ENCODE data around the gene SH3RF2.
"Not testable (repeated sequence)": the region's sequence is repeated elsewhere in the genome, so short reads cannot be mapped to it uniquely, and the experiment has no call there.

SH3RF2 gene, protein sequence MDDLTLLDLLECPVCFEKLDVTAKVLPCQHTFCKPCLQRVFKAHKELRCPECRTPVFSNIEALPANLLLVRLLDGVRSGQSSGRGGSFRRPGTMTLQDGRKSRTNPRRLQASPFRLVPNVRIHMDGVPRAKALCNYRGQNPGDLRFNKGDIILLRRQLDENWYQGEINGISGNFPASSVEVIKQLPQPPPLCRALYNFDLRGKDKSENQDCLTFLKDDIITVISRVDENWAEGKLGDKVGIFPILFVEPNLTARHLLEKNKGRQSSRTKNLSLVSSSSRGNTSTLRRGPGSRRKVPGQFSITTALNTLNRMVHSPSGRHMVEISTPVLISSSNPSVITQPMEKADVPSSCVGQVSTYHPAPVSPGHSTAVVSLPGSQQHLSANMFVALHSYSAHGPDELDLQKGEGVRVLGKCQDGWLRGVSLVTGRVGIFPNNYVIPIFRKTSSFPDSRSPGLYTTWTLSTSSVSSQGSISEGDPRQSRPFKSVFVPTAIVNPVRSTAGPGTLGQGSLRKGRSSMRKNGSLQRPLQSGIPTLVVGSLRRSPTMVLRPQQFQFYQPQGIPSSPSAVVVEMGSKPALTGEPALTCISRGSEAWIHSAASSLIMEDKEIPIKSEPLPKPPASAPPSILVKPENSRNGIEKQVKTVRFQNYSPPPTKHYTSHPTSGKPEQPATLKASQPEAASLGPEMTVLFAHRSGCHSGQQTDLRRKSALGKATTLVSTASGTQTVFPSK

DNA sequence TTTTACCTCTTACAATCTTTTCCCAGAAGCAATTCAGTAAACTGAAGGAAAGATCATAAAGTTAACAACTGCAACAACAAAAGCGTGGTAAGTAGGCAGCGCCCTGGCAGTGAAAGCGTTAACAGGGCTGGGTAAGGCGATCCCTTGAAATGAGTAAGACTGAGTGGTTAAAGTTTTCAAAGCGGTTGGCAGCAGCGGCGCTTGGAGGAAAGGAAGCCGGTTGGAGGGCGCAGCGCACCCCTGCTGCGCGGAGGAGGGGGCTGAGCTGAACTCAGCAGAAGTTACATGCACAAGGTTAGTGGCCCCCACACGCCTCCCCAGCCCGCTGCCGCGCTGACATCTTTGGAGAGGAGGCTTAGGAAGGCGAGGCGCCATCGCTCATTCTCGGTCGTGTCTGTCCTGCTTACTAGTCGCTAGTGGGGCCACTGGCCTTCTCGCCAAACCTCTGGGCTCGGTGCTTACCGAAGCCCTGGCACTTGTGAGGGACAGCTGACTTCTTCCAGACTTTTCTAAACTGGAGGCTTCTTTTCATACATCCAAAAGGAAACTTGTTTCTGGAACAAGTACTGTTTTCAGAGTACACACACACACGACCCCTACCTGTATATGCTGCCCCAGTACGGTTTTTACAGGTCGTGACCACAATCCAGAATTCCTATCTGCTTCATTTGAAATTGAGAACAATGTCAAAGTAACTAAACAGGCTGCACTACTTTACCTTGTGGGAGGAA is at the start of gene SH3RF2:
Gene SH3RF2 (plus strand): TSS at position 178 of the 731 bp plus-strand sequence. CDS start 1,351 bp downstream, outside the sequence.
- FAIRE-seq: no peak

DNA sequence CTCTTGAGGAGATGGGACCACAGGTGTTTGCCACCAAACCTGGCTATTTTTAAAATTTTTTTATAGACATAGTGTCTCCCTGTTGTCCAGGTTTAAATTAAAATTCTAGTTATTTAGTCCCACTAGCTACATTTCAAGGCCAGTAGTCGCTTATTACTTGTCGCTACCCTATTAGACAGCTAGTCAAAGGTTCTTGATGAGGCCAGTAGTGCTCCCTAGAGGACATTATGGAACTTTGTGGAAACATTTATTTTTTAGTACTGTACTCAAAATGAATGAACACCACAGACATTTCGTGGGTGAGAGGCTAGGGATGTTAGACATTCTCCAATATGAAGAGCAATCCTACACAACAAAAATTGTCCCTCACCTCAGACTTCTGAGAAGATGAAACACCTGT is 49.2 kb upstream of the SH3RF2 start:
- no peak for DNase-seq (ENCODE audit: insufficient read length, low spot score)
- FAIRE-seq: no peak

More for the DNA sequence above, at the start of gene SH3RF2:
- DNase-seq (ENCODE audit: insufficient read length, low spot score): peak; percentile 64

DNA sequence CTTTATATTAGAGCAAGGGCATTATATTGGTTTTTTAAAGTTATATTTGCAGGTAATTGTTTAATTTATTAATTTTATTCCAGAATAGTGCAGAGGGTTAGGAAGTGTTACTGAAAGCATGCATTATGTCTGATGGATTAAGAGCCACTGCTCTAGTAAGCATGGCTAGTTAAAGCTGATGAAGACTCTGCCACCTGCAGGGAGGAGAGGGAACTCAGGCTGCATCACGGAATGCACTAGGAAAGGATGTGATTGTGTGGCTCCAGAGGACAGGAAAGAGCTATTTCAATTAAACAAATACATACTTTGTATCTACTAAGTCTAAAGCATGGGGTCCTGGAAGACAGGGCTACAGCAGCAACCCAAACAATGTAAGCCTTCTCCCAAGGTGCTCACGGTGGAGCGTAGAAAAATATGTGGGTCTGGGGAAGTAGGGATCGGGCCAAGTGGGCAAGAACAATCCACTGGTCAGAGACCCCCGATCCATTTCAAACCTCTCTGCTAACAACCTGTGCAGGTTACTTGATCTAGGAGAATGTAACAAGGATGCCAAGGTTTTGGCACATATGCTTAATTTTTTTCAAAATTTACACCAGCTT is 48.3 kb upstream of the SH3RF2 start:
- FAIRE-seq (peak; percentile 13), DNase-seq (ENCODE audit: insufficient read length, low spot score) (peak; percentile 47)

DNA sequence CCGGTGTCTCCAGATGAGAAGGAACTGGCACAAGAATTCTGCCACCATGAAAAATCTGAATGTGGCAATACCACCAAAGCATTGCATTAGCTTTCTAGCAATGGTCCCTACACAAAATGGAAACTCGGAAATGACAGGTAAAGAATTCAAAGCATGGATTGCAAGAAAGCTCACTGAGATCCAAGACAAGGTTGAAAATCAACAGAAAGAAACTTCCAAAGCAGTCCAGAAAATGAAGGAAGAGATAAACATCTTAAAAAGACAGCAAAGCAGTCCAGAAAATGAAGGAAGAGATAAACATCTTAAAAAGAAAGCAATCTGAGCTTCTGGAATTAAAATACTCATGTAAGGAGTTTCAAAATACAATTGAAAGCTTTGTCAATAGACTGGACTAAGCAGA is 46.8 kb upstream of the SH3RF2 start:
- FAIRE-seq (no peak), DNase-seq (ENCODE audit: insufficient read length, low spot score) (no peak)

DNA sequence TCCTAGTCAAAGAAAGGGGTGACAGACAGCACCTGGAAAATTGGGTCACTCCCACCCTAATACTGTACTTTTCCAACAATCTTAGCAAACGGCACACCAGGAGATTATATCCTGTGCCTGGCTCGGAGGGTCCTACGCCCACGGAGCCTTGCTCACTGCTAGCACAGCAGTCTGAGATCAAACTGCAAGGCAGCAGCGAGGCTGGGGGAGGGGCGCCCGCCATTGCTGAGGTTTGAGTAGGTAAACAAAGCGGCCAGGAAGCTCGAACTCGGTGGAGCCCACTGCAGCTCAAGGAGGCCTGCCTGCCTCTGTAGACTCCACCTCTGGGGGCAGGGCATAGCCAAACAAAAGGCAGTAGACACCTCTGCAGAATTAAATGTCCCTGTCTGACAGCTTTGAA is 45.0 kb upstream of the SH3RF2 start:
- FAIRE-seq: not testable (repeated sequence)

DNA sequence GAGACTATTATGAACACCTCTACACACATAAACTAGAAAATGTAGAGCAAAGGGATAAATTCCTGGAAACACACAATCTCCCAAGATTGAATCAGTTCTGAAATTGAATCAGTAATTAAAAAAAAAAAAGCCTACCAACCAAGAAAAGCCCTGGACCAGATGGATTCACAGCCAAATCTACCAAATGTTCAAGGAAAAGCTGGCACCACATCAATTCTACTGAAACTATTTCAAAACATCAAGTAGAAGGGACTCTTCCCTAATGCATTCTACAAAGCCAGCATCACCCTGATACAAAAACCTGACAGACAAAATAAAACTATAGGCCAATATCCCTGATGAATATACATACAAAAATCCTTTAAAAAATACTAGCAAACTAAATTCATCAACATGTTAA is 38.2 kb upstream of the SH3RF2 start:
- DNase-seq (ENCODE audit: insufficient read length, low spot score): no peak
- no peak for FAIRE-seq

More for the DNA sequence above, 45.0 kb upstream of the SH3RF2 start:
- not testable (repeated sequence) for DNase-seq (ENCODE audit: insufficient read length, low spot score)

DNA sequence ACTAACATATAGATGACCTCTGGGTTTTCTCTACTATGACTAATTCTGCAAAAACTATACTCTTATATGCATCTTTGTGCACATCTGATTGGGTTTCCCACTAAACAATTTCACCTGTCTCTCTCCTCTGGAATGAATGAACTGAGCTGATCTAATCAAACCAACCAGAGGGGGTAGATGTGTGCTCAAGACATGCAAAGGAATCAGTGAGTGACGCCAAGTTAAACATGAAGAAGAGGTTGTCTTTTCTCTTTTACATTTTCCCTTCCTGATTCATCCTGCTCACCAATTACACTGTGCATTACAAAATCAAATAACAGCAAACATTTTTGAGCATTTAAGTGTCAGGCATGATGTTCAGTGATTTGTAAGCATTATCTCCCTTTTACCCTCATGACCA is 34.0 kb upstream of the SH3RF2 start:
- DNase-seq (ENCODE audit: insufficient read length, low spot score) (no peak), FAIRE-seq (no peak)

DNA sequence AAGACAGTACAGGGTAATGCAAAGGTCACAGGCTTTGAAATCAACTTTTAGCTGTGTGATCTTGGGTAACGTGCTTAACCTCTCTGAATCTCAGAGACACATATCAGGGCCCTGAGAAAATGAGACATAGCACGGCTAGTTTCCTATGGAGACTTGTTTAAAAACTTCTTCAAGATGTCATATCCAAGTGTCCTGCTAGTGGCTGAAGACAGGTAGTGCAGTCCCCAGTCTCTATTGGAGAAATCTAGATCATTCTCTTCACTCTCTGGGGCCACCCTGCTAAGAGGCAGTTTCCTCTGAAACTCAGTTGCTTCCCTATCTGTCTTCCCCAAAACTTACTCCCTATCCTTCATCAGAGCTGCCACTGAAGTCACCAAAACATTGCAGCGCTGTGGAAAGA is 33.3 kb upstream of the SH3RF2 start:
- FAIRE-seq (no peak), DNase-seq (ENCODE audit: insufficient read length, low spot score) (no peak)

DNA sequence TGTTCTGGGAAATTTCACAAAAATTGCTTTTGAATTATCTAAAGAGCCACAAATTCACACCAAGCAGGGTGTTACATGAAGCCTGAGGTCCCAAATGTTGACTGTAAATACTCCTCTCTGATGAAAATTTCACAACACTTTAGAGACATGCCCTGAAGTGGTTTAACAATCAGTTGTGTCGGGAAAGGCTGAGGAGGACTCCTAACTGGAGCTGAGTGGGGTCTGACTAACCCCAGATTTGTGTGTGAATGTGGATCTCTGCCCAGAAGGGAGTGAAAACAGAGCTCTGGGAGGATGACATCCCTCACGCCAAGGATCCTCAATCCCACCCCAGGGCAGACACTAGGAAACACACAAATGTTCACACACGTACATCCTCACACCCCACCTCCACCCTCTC is 32.5 kb upstream of the SH3RF2 start:
- no peak for FAIRE-seq

DNA sequence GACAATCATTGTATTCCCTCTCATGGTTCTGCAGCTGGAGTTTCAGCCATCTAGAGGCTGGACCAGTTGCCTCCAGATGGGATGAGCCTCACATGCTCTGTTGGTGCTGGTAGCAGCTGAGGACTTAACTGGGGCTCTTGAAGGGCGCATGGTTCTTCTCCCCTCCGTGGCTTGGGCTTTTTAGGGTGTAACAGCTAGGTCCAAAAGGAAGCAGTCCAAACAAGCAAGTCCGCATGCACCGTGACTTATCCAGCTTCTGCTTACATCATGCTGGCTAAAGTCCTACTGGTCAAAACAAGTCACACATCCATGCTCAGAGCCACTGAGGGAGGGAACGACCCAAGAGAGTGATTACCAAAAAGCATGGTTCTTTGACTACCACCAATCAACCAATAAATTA is 31.6 kb upstream of the SH3RF2 start:
- no peak for FAIRE-seq
- no peak for DNase-seq (ENCODE audit: insufficient read length, low spot score)

More for the DNA sequence above, 32.5 kb upstream of the SH3RF2 start:
- no peak for DNase-seq (ENCODE audit: insufficient read length, low spot score)

DNA sequence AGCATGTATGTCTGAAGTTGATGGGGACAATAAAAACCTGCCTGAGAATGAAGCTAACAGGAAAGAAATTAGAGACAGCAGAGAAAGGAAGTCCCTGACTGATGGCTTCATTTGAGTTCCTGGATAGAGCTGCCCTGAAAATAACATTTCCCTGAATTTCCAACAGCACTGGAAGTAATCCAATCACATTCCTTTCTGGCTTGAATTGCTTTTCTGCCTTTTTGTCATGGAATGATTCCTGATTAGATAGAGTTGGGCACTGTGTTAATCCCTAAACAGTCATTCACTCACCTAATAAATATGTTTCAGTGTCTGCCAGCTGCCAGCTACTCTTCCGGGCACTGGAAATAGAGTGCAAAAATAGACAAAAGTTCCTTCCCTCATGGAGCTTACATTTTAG is 30.0 kb upstream of the SH3RF2 start:
- FAIRE-seq (no peak), DNase-seq (ENCODE audit: insufficient read length, low spot score) (no peak)

DNA sequence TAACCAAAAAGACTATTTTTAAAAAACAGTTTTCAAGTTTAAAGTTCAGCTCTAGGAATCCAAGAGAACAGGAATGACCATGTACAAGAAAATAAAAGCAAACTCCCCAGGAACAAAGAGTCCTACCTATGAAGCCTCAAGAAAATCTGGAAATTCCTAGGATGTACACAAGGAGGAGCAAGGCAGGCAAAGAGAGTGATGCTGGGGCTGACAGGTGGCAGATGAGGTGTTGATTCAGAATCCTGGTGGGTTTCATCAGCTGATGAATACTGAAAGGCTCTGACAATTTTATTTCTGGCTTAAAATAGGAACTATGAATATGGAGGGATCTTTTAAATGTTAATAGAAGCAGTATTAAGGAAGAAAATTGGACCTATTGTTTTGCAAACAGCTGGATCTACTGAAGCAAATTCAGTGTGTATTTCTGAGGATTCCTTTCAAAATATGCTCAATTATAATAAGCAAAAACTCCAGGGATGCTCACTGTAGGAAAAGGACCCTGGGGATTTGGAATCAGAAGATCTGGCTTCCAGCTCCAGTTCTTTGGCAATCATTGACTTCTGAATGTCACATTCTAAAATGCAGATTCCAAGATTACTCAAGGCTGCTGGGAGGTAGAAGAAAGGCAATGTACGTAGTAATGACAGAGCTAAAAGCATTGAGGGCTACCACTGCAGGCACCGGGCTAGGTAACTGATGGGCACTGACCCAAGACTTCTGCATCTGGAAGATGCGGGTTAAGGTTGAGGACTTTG is 28.0 kb upstream of the SH3RF2 start:
- FAIRE-seq (no peak), DNase-seq (ENCODE audit: insufficient read length, low spot score) (no peak)

DNA sequence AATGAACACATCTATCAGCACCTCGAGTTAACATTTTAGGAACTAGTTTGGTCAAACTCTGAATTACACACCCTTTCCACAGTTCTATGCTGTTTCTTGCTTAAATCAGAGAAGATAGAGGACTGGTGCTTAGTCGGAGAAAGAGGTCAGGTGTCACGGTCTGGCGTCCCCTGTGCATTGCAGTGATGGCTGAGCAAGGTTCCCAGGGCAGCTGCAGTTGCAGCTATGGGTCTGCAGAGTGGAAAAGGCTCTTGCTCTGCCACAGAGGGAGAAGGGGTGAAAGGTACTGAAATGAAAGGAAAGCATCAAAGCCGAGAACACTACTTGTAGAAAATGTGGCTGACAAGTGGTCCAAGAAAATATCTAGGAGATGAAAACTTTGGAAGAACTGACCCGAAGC is 25.2 kb upstream of the SH3RF2 start:
- DNase-seq (ENCODE audit: insufficient read length, low spot score): no peak
- FAIRE-seq: no peak

DNA sequence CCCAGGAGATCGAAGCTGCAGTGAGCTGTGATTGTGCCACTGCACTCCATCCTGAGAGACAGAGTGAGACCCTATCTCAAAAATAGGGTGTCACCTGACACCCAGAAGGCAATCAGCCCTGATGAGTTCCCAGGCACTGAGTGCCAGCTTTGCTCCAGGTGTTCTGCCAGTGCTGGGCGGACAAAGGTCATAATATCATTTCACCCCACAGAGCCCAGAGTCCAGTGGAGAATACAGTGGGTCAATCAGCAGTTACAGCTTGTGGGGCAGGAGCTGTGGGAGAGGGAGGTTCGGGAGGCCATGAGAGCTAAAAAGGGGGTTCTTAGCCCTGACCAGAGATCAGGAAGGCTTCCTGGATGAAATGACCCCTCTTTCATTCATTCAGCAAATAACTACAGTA is 24.4 kb upstream of the SH3RF2 start:
- FAIRE-seq: no peak
- DNase-seq (ENCODE audit: insufficient read length, low spot score): no peak

DNA sequence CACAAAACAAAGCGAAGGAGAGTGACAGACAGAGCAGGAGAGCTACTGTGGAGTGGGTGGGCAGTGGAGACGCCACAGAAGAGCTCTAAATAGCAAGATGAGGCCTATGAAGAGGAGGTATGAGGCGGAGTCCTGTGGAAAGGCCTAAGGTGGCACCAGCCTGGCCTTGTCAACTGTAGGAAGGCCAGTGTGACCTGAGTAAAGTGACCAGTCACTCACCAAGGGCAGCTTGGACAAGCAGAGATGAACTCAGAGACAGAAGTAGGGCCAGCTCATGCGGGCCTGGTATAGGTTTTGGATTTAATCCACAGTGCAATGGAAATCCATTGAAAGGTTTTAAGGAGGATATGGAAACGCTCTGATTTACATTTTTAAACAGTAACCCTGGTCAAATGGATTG is 23.8 kb upstream of the SH3RF2 start:
- no peak for DNase-seq (ENCODE audit: insufficient read length, low spot score)
- FAIRE-seq: no peak

DNA sequence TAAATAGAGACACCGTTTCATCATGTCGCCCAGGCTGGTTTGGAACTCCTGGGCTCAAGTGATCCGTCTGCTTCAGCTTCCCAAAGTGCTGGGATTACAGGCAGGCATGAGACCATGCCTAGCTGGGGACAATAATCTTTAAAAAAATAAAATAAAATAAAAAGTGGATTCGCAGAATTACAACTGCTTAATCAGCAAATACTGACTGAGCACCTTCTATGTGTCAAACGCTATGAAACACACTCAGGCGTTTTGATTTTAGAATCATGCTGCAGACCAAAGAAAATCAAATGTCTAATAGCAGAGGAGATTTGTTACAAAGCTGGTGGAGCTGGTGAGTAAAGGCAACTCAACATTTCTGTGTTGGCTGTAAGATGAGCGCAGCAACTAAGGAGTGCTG is 22.7 kb upstream of the SH3RF2 start:
- DNase-seq (ENCODE audit: insufficient read length, low spot score) (no peak), FAIRE-seq (no peak)

DNA sequence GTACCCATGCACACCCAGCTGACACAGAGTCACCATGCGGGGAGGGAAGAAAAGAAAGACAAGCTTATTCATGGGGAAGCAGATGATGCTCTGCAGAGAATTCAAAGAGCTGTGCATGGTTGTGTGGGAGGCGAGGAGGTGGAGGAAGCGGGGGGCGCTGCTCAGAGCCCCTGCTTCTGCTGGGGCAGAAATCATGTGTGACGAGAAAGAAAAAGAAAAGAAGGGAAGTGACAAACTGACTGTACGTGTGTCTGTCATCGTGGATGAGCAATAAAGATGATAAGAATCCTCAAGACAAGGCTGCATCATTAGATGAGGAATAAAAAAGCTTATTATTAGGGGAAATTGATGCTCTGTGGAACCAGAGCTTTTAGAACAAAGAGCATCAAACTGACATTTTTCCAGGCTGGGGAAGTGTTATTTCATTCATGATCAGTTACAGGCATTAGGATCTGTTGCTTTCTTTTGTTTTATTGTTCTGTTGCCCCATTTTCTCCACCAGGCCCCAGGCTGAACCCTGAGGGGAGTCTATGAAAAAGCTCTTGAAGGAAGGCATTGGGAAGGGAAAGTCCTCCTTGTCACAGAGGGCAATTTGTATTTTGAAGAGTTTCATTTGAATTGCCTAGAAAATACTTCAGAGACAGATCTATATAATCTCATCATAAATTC is 20.3 kb upstream of the SH3RF2 start:
- no peak for FAIRE-seq

DNA sequence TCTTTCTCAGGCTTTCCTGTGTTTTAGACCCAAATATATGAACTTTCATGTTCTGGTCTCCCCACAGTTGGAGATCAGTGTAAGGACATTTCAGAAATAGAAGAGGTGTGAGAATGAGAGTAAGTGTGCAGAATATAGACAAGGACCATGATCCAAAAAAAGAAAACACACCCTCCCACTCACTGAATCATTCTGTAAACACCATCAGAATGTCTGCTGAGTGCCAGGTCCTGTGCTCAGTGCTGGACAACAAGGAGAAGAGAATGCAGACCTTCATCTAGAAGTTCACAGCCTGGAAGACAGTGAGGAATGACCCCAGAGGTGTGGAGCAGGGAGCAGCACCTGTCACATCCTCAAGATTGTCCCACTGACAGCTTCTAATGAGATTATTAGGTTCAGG is 19.1 kb upstream of the SH3RF2 start:
- FAIRE-seq: no peak
- no peak for DNase-seq (ENCODE audit: insufficient read length, low spot score)

More for the DNA sequence above, 20.3 kb upstream of the SH3RF2 start:
- DNase-seq (ENCODE audit: insufficient read length, low spot score): no peak

DNA sequence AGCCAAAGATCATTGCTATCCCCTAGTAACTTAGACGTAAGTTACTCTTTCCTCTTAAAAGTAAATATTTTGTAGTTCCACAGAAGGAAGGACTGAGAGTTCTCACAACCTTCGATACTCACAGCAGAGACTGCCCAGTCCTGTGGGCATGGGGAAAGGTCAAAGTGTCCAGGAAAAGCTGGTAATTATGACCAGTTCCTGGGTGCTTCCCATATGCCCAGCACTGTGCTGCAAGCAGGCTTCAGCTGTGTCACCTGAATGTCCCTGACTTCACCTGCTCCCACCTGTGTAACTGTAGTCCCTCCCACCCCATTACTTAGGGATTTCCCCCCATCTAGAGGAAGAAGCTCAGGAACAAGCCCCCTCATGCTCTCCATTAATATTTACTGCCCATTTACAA is 18.0 kb upstream of the SH3RF2 start:
- no peak for FAIRE-seq

DNA sequence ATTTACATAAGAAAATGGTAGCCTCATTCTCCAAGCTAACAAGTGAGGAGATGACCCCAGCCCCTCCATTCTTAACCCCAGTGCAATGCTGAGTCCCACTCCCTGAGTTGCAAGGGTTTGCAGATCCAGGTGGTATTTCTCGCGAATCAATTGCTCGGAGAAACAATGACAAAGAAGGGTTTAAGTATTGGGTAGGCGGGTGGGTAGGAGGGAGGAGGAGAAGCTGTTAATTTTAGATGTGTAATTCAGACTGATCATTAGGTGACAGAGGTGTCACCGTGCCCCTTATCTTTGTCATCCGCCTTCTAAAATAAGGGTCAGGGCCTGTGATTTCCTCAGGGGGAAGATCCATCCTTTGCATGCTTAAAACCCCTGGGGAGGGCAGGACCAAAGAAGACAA is 17.0 kb upstream of the SH3RF2 start:
- DNase-seq (ENCODE audit: insufficient read length, low spot score): no peak
- FAIRE-seq: no peak

More for the DNA sequence above, 18.0 kb upstream of the SH3RF2 start:
- DNase-seq (ENCODE audit: insufficient read length, low spot score): no peak

Measured in HTR-8/SVneo (cell line).